ENCODE data around the gene DAB2IP. TPM values are rescaled to one million over a fixed set of nuclear protein-coding genes. Genes with fewer than 3 reads are reported as not detected.

Gene DAB2IP
- total RNA-seq, 1 experiment from 2014 or later: 19.1 TPM

DNA sequence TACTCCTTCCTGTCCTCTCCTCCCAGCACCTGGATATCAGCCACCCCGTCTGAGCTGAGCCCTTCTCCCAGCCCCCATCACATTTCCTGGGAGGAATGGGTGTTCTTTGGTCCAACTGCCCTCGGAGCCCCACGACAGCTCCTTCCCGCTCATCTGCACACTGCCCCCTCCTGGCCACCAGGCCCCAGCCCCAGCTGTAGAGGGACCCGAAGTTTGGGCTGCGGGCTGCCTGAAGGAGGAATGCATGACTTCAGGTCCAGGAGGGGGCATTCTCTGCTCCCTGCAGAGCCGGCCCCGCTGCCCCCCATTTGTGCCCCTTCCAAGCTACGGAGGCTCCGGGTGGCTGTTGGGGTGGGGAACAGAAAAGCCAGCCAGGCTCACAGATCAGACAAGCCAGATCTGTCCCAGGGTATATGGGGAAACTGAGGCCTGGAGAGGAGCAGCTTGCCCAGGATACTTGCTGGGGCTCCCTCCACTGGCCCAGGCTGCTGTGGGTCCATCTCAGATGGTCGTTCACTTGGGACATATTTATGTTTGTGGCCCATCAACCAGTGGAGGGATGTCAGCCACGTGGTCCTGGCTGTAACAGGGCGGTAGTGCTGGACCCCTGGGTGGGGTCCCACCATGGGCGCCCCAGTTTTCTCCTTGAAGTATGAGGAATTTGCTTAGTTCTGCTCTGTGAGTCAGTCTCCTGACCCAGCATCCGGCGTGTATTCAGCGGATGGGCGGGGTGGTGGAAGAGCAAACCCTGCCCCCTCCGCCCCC is 33.1 kb downstream of the DAB2IP start:
- no peak for DNase-seq (ENCODE audit: low spot score)

- no peak for DNase-seq (ENCODE audit: low spot score)
Measured at GRCh38 chr9:121685146-121685794, 33.8 kb downstream of the DAB2IP start.

DNA sequence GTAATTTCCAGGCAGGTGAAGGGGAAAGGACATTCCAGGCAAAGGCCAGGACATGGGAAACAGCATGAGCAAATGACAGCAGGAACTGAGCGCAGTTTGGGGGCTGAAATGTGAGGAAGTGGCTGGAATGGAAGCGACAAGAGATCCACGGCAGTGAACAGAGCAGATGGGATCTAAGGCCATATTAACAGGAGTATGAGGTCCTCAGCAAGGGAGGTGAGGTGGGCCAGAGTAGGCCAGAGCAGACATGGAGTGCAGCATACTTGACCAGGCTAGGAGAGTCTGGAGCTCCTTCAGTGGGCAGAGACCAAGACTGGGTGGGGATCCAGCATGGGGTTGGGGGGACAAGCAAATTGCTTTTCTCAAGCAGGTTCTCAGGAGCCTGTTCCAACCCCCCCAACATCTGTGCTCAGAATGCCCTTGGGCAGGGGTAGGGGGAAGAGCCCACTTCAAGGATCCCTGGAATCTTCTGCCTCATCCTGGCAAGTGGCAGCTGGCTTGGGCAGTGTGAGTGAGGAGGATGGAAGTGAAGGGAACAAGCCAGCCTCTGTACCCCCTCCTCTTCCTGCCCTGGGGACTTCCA is 34.5 kb downstream of the DAB2IP start:
- DNase-seq (ENCODE audit: low spot score): no peak

DNA sequence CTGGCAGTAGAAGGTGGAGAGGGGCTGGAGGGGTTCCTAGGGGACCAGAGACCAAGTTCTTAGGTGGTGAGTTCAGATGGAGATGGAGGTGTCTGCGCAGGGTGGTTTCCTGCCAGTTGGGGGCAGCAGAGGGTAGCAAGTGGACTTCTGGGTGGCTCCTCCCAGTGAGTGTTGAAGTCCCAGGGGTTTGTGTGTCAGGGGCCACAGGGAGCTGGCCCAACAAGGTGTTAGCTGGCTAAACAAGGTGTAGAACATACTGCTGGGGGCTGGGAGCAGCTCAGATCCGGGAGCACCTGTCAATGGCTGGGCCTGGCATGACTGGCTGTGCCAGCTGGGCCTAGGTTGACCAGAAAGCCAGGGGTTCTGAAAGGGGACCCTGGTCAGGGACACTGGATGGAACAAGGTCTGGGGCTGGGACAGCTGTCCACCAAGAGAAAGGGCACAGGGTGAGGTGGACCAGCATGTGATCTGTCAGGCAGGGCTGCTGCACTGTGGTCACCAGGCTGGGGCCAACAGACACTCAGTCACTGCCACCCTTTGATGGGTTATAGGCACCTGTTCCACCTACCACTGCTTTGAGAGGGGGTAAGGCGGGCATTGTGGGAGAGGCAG is 35.6 kb downstream of the DAB2IP start:
- peak; percentile 72 for DNase-seq (ENCODE audit: low spot score)

DNA sequence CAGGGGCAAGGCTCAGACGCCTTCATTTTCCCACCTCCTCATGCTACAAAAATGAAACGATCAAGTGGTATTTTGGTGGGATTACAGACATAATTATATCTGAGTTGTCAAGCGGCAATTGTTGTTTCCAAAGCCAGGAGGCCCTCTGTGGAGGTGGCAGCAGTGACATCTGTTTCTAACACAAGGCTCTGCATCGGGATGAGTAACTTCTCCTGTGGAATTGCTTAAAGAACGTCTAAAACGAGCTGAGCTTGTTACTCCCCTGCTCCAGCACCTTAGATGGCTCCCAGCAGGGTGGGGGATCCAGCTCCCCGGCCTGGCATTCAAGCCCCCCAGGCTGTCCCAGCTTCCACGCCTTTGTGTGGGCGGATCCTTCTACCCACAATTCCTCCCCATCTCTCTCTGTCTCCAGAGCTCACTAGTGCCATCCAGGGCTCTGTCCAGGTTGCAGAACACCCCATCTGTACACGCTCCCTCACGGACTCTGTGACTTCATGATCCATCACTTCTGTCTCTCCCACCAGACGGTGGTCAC is 36.8 kb downstream of the DAB2IP start:
- no peak for DNase-seq (ENCODE audit: low spot score)

DNA sequence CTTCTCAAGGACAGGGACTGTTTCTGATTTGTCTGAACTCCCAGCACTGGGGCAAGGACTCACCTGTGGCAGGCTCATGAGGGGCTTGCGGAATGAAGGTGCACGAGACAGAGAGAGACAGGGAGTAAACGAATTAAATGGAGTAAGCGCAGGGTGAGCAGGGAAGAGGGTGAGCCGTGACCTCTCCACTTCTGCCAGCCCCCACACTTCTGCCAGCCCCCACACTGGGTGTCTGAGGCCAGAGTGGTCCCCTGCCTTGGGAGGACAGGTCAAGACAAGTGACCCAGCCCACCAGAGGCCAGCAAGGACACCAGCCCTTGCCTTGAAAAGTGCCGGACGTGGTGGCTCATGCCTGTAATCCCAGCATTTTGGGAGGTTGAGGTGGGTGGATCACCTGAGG is 37.2 kb downstream of the DAB2IP start:
- no peak for DNase-seq (ENCODE audit: low spot score)

DNA sequence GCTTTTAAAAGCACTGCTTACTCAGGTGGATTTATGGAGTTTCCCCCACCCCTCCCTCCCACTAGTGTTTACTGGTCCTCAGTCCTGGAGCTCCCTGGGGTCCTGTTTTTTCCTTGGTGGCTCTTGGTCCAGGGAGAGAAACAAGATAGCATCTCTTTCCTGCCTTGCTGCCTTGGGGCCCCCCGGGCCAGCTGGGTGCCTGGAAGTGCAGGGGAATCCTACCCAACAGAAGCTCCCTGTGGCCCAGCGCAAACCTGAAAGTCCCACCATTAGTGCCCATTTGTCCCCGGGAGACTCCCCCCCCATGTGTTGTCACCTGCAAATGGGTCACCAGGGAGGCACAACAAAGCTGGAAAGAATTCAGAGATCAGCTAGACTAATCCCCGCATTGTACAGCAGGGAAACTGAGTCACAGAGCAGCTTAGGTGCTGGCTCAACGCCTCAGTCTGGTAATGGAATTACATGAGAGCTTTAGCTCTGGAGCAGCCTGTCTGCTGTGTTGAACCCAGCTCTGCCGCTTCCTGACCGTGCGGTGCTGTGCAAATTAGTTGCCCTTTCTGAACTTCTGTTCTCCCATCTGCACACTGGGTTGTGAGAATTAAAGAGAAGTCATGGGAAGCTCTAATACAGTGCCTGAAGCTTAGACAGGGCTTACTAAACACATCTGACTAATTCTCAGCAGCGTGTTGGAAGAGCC is 38.2 kb downstream of the DAB2IP start:
- no peak for DNase-seq (ENCODE audit: low spot score)

GRCh38 chr9:121690316-121690715 is 38.9 kb downstream of the DAB2IP start:
- DNase-seq (ENCODE audit: low spot score): peak; percentile 82

DNA sequence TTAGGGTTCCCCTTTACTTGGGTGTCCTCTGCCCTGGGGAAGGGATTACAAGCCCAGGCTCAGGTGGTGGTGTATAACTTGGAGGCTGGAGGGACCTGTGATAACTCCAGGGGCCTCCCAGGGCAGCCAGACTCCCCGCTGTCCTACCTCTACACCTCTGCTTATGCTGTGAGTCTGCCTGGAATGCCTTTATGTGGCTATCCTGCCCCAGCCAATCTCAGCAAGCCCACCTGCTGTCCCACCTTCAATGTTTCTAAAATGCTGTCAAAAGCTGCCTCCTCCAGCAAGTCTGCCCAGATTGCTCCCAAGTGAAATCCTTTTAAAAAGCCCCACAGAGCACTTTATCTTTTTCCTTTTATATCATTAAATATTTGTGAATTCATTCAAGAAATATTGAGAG is 39.3 kb downstream of the DAB2IP start:
- DNase-seq (ENCODE audit: low spot score): no peak

- no peak for DNase-seq (ENCODE audit: low spot score)
Measured at GRCh38 chr9:121691890-121692289, 40.5 kb downstream of the DAB2IP start.

GRCh38 chr9:121692606-121693387 is 41.4 kb downstream of the DAB2IP start:
- peak; percentile 93 for DNase-seq (ENCODE audit: low spot score)

- DNase-seq (ENCODE audit: low spot score): no peak
Measured at GRCh38 chr9:121693388-121693670, 41.9 kb downstream of the DAB2IP start.

- DNase-seq (ENCODE audit: low spot score): no peak
Measured at GRCh38 chr9:121694001-121694400, 42.6 kb downstream of the DAB2IP start.

DNA sequence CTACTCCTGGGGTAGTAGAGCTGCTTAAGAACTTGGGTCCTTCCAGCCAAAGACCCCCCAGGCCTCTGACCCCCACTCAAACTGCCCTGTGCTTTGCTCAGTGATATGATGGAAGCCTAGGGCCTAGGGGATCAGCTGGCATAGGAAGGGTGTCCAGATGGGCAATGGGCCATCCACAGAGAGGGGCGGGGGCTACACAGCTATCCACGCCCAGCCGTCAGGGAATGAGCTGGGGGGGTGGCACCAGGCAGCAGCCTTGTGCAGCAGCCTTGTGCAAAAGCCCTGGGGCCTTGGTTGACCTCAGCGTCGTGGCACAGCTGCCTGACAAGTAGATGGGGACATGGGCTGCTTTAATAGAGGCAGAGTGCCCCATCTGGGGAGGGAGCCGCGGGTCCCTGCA is 43.2 kb downstream of the DAB2IP start:
- DNase-seq (ENCODE audit: low spot score): no peak

- no peak for DNase-seq (ENCODE audit: low spot score)
Measured at GRCh38 chr9:121696930-121697329, 45.5 kb downstream of the DAB2IP start.

DNA sequence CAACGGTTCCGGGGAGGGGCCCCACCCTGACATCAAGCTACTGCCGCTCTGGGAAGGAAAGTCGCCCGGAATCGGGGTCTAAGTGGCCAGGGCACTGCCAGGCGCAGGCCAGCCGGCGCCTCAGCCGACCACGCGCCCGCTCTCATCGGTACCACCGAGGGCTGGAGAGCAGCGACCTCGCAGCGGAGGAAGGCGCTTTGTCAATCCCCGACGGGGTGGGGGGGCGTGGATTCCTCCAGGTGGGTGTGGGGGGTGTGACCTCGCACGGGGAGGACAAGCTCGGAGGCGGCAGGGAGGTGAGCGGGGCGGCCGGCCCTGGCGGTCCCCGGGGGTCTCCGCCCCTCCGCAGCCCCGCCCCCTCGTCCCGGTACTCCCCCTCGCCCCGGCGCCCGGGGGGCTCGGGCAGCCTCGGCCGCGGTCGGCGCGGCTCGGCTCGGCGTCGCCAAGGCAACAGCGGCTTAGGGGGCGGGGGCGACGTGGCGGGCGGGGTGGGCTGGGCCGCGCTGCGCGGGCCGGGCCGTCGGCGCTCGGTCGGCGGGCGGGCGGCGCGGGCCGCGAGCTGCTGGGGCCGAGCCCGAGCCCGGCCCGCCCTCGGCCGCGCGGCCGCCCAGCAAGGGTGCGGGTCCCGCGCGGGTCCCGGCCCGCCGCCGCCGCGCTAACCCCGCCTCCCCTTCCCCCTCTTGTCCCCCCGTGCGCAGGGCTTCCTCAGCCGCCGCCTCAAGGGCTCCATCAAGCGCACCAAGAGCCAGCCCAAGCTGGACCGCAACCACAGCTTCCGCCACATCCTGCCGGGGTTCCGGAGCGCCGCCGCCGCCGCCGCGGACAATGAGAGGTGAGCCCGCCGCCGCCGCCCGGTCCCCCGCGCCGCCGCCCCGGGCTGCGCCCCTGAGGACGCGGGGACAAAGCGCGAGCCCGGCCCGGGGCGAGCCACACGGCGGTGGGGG is 47.5 kb downstream of the DAB2IP start:
- peak; percentile 50 for DNase-seq (ENCODE audit: low spot score)

GRCh38 chr9:121699571-121700164 is 48.2 kb downstream of the DAB2IP start:
- no peak for DNase-seq (ENCODE audit: low spot score)

DNA sequence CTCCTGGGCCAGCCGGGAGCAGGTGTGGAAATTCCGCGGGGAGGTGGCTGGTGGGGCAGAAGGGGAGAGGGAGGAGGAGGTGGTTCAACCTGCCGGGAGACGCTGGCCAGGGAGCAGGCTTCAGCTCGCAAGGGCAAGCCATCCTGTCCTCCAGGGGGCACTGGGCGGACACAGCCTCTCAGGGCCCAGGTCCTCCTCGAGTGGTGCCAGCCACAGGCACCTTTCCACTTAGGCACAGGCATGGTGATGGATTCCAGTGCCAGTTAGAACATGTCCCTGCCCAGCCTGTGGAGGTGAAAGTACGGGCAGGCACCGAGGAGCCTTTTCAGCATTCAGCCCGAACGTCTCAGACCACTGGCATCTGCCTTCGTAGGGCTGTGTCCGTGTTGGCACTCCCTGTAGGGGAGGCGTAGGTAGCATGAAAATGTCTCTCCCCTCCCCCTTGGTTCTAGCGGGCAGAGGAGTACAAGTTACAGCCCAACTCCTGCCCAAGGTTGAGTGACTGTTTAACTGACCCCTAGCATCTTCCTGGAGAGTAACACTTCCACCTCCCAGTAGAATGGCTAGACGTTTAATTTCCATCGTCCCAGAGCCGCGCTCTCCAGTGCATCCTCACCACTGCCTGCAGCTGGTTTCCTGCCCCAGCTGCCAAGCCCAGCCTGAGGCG is 48.9 kb downstream of the DAB2IP start:
- peak; percentile 40 for DNase-seq (ENCODE audit: low spot score)

DNA sequence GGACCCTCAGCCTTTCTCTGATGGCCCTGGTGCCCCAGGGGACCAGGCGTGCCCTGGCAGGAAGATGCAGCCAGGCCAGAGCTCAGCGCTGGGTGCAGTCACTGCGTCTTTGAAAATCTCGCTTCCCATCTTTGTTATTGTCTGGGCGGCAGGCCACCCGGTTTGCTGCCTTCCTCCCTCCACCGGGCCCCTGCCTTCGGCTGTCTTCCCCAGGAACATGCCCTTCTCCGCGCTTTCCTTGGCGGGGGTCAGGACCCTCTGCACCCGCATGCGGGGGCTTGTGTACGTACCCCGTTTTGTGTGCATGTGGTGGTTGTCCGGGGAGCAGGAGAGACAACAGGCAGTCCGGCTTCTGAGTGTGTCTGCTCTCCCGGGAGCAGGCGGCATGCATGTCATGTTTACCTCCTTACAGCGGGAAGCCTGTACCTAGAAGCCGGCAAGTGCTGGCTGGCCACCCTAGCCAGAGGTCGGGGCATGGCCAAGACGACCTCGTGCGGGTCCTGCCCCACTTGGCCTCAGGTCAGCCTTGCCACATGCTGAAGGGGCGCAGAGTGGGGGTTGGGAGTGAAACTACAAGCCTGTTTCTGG is 49.5 kb downstream of the DAB2IP start:
- no peak for DNase-seq (ENCODE audit: low spot score)
